Upper lobe of left lung (tissue), 6 donors: ENCODE data around the gene CD79A. TPM values are rescaled to one million over a fixed set of nuclear protein-coding genes. Genes with fewer than 3 reads are reported as not detected.
A peak's percentile ranks its signal among the peaks of the same experiment; 100 is the strongest.

ENCODE experiments used
- ATAC-seq, 2 donors: fragments of 200-7000 bp; cut with Tn5 transposase; one replicate each; pipeline ENCODE4 v1.9.1; 2022; ENCODE audit warnings: mild to moderate bottlenecking in 2 of 2, moderate library complexity in 2 of 2; ENCODE audit not compliant: low FRiP score in 2 of 2
- DNase-seq, 2 donors: peaks; one replicate each; pipeline ENCODE4 v3.0.0-alpha.2; 2019 to 2020
- H3K27ac ChIP-seq, 4 donors: fragments of 200-600 bp; sonication (generic); one replicate each; pipeline ENCODE4 v1.5.1; 2016 to 2019
- H3K27me3 ChIP-seq, 4 donors: fragments of 200-600 bp; sonication (generic); one replicate each; pipeline ENCODE4 v1.5.1; 2017 to 2019
- H3K36me3 ChIP-seq, 4 donors: fragments of 200-600 bp; sonication (generic); one replicate each; pipeline ENCODE4 v1.5.1; 2016 to 2019
- H3K4me1 ChIP-seq, 4 donors: fragments of 200-600 bp; sonication (generic); one replicate each; pipeline ENCODE4 v1.5.1; 2018 to 2019
- H3K4me3 ChIP-seq, 4 donors: fragments of 200-600 bp; sonication (generic); one replicate each; pipeline ENCODE4 v1.5.1; 2017 to 2019; ENCODE audit warnings: mild to moderate bottlenecking in 2 of 4, moderate library complexity in 1 of 4
- H3K9me3 ChIP-seq, 4 donors: fragments of 200-600 bp; sonication (generic); one replicate each; pipeline ENCODE4 v1.5.1; 2018 to 2019
- CTCF ChIP-seq, 6 experiments: fragments of 450-650 bp in 4 of 6; fragments of 200-600 bp in 2 of 6; sonication (generic) in 2 of 6; IDR thresholded peaks; one replicate each; pipeline ENCODE4 v1.5.1; 2016 to 2019; ENCODE audit warnings: antibody characterized with exemption in 6 of 6
- EP300 ChIP-seq, 4 donors: sonication (generic); formaldehyde crosslinking; IDR thresholded peaks; one replicate each; pipeline ENCODE4 v1.5.1; 2017; ENCODE audit warnings: antibody characterized with exemption in 4 of 4, control low read depth in 2 of 4
- POLR2A ChIP-seq, 4 donors: fragments of 450-650 bp; IDR thresholded peaks; one replicate each; pipeline ENCODE4 v1.5.1; 2016 to 2017; ENCODE audit warnings: antibody characterized with exemption in 4 of 4, mild to moderate bottlenecking in 2 of 4
- POLR2AphosphoS5 ChIP-seq, 2 donors: sonication (generic); formaldehyde crosslinking; IDR thresholded peaks; one replicate each; pipeline ENCODE4 v1.5.1; 2017; ENCODE audit warnings: antibody characterized with exemption in 2 of 2
- WGBS, 2 donors: methylation state at CpG; one replicate each; pipeline ENCODE4 v1.1.5; 2017 to 2018; 5-methylcytosine and 5-hydroxymethylcytosine counted together
- total RNA-seq, 6 donors: library from RNA; depleted of rRNA in 4 of 6; stranded (reverse); fragments of >200 nt in 4 of 6; gene quantifications; one replicate each; pipeline versions ENCODE4 v1.1.0 to v1.2.1, GENCODE V29; 2016 to 2021
- donor health status: DM: no; HTN: no; CAD: no; lungs with moderate emphysema.
- donor health status: DM: no; HTN: yes; CAD: no; lungs with severe emphysema.

Gene CD79A
- total RNA-seq, 6 donors from 2014 or later, result 0.76 to 4.7 (median 4.1) TPM; not detected in 1

DNA sequence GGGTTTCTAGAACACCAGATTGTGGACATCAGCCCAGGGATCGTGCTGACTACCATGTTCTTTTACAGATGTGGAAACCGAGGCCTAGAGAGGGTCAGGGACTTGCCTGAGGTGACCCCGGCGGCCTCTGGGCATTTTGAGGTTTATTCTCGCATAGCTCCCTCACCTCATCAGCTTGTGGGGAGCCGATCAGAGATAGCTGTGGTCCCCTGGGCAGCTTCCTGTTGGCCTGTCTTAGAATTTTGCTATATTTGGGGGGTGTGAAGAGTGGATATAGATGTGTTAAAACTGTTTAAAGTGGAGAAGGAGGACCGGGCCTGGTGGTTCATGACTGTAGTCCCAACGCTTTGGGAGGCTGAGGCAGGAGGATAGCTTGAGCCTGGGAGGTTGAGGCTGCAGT, 12.8 kb downstream of the CD79A start:
- H3K4me1 ChIP-seq, result peaks cover 40 to 57% (median 42%) of the 10 kb centered on the region in 4 donors

DNA sequence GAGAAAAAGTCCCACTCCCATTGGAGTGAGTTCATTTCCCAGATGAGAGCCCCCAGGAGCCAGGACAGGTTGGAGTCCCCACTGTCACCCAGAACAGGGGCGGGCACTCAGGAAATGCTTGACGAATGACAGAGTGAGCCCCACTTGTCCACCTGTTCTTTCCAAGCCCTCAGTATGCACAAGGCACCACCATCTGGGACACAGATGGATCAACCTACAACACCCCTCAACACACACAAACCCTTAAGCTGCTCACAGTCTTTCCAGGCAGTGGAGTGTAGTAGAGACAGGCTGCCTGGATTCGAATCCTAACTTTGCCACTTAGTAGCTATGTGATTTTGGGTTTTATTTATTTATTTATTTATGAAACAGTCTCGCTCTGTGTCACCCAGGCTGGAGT, 13.9 kb downstream of the CD79A start:
- no peak overlapping the region for H3K4me3 ChIP-seq
- no peak overlapping the region for H3K27ac ChIP-seq
- H3K36me3 ChIP-seq, result peaks cover 20 to 75% (median 62%) of the 10 kb centered on the region in 4 donors
- H3K4me1 ChIP-seq, result peaks cover 30 to 47% (median 32%) of the 10 kb centered on the region in 4 donors
- no peaks in the 10 kb centered on the region for H3K27me3 ChIP-seq
- 92 to 96% methylated on average over 4 of the region's 4 CpGs for WGBS, 2 donors
- ATAC-seq (no peak), DNase-seq (no peak)
- no peak for TF ChIP-seq POLR2A (IDR thresholded peaks at IDR 0.05)
- no peak for TF ChIP-seq POLR2AphosphoS5 (IDR thresholded peaks at IDR 0.05)
- no peak for TF ChIP-seq EP300 (IDR thresholded peaks at IDR 0.05)
- no peak for TF ChIP-seq CTCF (IDR thresholded peaks at IDR 0.05)
- no peaks in the 10 kb centered on the region for H3K9me3 ChIP-seq

More for the DNA sequence above, 12.8 kb downstream of the CD79A start:
- H3K27me3 ChIP-seq, result no peaks in the 10 kb centered on the region
- 84 to 92% methylated on average over 8 of the region's 8 CpGs for WGBS, 2 donors
- no peaks in the 10 kb centered on the region for H3K9me3 ChIP-seq
- no peak for TF ChIP-seq EP300 (IDR thresholded peaks at IDR 0.05)
- no peak for TF ChIP-seq CTCF (IDR thresholded peaks at IDR 0.05)
- no peak for TF ChIP-seq POLR2A (IDR thresholded peaks at IDR 0.05)
- no peak for TF ChIP-seq POLR2AphosphoS5 (IDR thresholded peaks at IDR 0.05)
- H3K4me3 ChIP-seq, result no peak overlapping the region
- DNase-seq (no peak), ATAC-seq (no peak)
- no peak overlapping the region for H3K27ac ChIP-seq
- H3K36me3 ChIP-seq, result peaks cover 12 to 64% (median 52%) of the 10 kb centered on the region in 4 donors

- H3K36me3 ChIP-seq, result peaks cover 22 to 87% (median 73%) of the 10 kb centered on the region in 4 donors
- H3K27ac ChIP-seq, result peak overlapping the region in 1 of 4 donors; percentile 20
- H3K4me1 ChIP-seq, result peaks cover 16 to 33% (median 18%) of the 10 kb centered on the region in 4 donors
- ATAC-seq, result no peak
- WGBS, 2 donors, result 90 to 95% methylated on average over 33 to 34 of the region's 34 CpGs
- no peaks in the 10 kb centered on the region for H3K27me3 ChIP-seq
- H3K4me3 ChIP-seq, result no peak overlapping the region
- TF ChIP-seq CTCF (IDR thresholded peaks at IDR 0.05) (no peak), POLR2A (IDR thresholded peaks at IDR 0.05) (no peak), EP300 (IDR thresholded peaks at IDR 0.05) (no peak), POLR2AphosphoS5 (IDR thresholded peaks at IDR 0.05) (no peak)
- no peaks in the 10 kb centered on the region for H3K9me3 ChIP-seq
- DNase-seq, result peak in 1 of 2 donors; percentile 78
Measured at GRCh38 chr19:41892173-41892902, 15.3 kb downstream of the CD79A start.

- WGBS, 2 donors, result 82 to 92% methylated on average over 2 to 6 of the region's 6 CpGs
- peaks cover 28 to 91% (median 81%) of the 10 kb centered on the region in 4 donors for H3K36me3 ChIP-seq
- TF ChIP-seq POLR2AphosphoS5 (IDR thresholded peaks at IDR 0.05) (no peak), POLR2A (IDR thresholded peaks at IDR 0.05) (no peak), CTCF (IDR thresholded peaks at IDR 0.05) (no peak), EP300 (IDR thresholded peaks at IDR 0.05) (no peak)
- H3K9me3 ChIP-seq, result no peaks in the 10 kb centered on the region
- H3K27ac ChIP-seq, result no peak overlapping the region
- ATAC-seq (no peak), DNase-seq (no peak)
- no peaks in the 10 kb centered on the region for H3K27me3 ChIP-seq
- H3K4me3 ChIP-seq, result no peak overlapping the region
- peaks cover under 1 to 17% (median 2%) of the 10 kb centered on the region in 4 donors for H3K4me1 ChIP-seq
Measured at GRCh38 chr19:41893899-41894298, 16.8 kb downstream of the CD79A start.
